CD14-positive monocyte (primary cell): ENCODE results near the gene KAZN. TPM values are rescaled to one million over a fixed set of nuclear protein-coding genes. Genes with fewer than 3 reads are reported as not detected.

ENCODE experiments used
- DNase-seq, 3 donors: peaks; one replicate each; pipeline ENCODE4 v3.0.0-alpha.2; 2011 to 2022
- H2AFZ ChIP-seq: 2 replicates; pipeline ENCODE4 v1.6.0; 2012; ENCODE audit warnings: mild to moderate bottlenecking, low read depth, low read length, inconsistent platforms; ENCODE audit not compliant: insufficient read depth, poor library complexity, severe bottlenecking
- H3K27ac ChIP-seq, 2 donors: 1 replicate in 1 of 2; 2 replicates in 1 of 2; pipeline ENCODE4 v1.5.1; 2012 to 2013; ENCODE audit warnings: low read length in 2 of 2, control low read depth in 1 of 2, inconsistent platforms in 1 of 2, low read depth in 1 of 2, mild to moderate bottlenecking in 1 of 2
- H3K27me3 ChIP-seq, 2 donors: one replicate each; pipeline versions ENCODE4 v1.6.0 to v1.6.1; 2011 to 2013; ENCODE audit warnings: low read length in 2 of 2; ENCODE audit not compliant: control insufficient read depth in 2 of 2, insufficient read depth in 2 of 2
- H3K36me3 ChIP-seq, 2 donors: replicated peaks in 1 of 2; 1 replicate in 1 of 2; 2 replicates in 1 of 2; pipeline versions ENCODE4 v1.5.1 to v1.6.1; 2012 to 2013; ENCODE audit warnings: low read length in 2 of 2, control low read depth in 1 of 2, inconsistent platforms in 1 of 2, mild to moderate bottlenecking in 1 of 2; ENCODE audit not compliant: insufficient read depth in 2 of 2, control insufficient read depth in 1 of 2
- H3K4me1 ChIP-seq, 2 donors: 1 replicate in 1 of 2; 2 replicates in 1 of 2; pipeline versions ENCODE4 v1.5.1 to v1.6.1; 2012 to 2013; ENCODE audit warnings: low read length in 2 of 2, control low read depth in 1 of 2, inconsistent platforms in 1 of 2, mild to moderate bottlenecking in 1 of 2, moderate library complexity in 1 of 2; ENCODE audit not compliant: insufficient read depth in 2 of 2, control insufficient read depth in 1 of 2
- H3K4me2 ChIP-seq: replicated peaks from 2 replicates; pipeline ENCODE3; 2012; ENCODE audit warnings: low read length, moderate library complexity, mild to moderate bottlenecking; ENCODE audit not compliant: poor library complexity, severe bottlenecking; ENCODE audit errors: extremely low read depth
- H3K4me3 ChIP-seq, 3 experiments: fragments of 200-600 bp in 1 of 3; sonication (generic) in 1 of 3; replicated peaks in 1 of 3; 1 replicate in 2 of 3; 2 replicates in 1 of 3; pipeline ENCODE4 v1.5.1; 2011 to 2013; ENCODE audit warnings: low read length in 3 of 3, mild to moderate bottlenecking in 3 of 3, control low read depth in 2 of 3, low read depth in 2 of 3, inconsistent platforms in 1 of 3, moderate library complexity in 1 of 3
- H3K79me2 ChIP-seq: 2 replicates; pipeline ENCODE4 v1.6.0; 2012; ENCODE audit warnings: mild to moderate bottlenecking, control low read depth, inconsistent platforms, low read length, moderate library complexity; ENCODE audit not compliant: insufficient read depth
- H3K9ac ChIP-seq: 2 replicates; pipeline ENCODE4 v1.6.0; 2017; ENCODE audit warnings: low read length, mild to moderate bottlenecking; ENCODE audit not compliant: insufficient read depth, poor library complexity, severe bottlenecking
- H3K9me3 ChIP-seq, 2 donors: replicated peaks in 1 of 2; 1 replicate in 1 of 2; 2 replicates in 1 of 2; pipeline versions ENCODE4 v1.5.1 to v1.6.1; 2012 to 2013; ENCODE audit warnings: low read length in 2 of 2, control low read depth in 1 of 2; ENCODE audit not compliant: control insufficient read depth in 1 of 2, insufficient read depth in 1 of 2
- H4K20me1 ChIP-seq: 2 replicates; pipeline ENCODE4 v1.6.0; 2012; ENCODE audit warnings: mild to moderate bottlenecking, low read length, control low read depth, moderate library complexity; ENCODE audit not compliant: insufficient read depth
- H3K27ac Mint-ChIP-seq, 7 donors: one replicate each; pipeline ENCODE4 v1.8.0; 2020; ENCODE audit warnings: mild to moderate bottlenecking in 7 of 7, mixed read lengths in 7 of 7, moderate library complexity in 6 of 7, inconsistent platforms in 2 of 7
- H3K27me3 Mint-ChIP-seq, 3 donors: one replicate each; pipeline ENCODE4 v1.8.0; 2021 to 2022; ENCODE audit warnings: low read depth in 3 of 3, mild to moderate bottlenecking in 3 of 3, mixed read lengths in 3 of 3, moderate library complexity in 3 of 3, inconsistent platforms in 1 of 3
- H3K36me3 Mint-ChIP-seq, 2 donors: one replicate each; pipeline ENCODE4 v1.8.0; 2020; ENCODE audit warnings: mixed read lengths in 2 of 2, inconsistent platforms in 1 of 2, mild to moderate bottlenecking in 1 of 2
- H3K4me1 Mint-ChIP-seq: one replicate; pipeline ENCODE4 v1.8.0; 2020; ENCODE audit warnings: mild to moderate bottlenecking, mixed read lengths
- H3K4me3 Mint-ChIP-seq, 2 donors: one replicate each; pipeline ENCODE4 v1.8.0; 2020; ENCODE audit warnings: mild to moderate bottlenecking in 2 of 2, mixed read lengths in 2 of 2, moderate library complexity in 1 of 2
- H3K9me3 Mint-ChIP-seq, 7 donors: one replicate each; pipeline ENCODE4 v1.8.0; 2020 to 2022; ENCODE audit warnings: mixed read lengths in 7 of 7, mild to moderate bottlenecking in 6 of 7, moderate library complexity in 6 of 7, inconsistent platforms in 2 of 7
- WGBS: methylation state at CpG from one replicate; pipeline ENCODE4 v1.1.5; 2013; ENCODE audit warnings: missing lambda C conversion rate; ENCODE audit not compliant: insufficient coverage; 5-methylcytosine and 5-hydroxymethylcytosine counted together
- intact Hi-C, 2 donors: fragments of 100-400 bp; cut with micrococcal nuclease; formaldehyde crosslinking; loops; one replicate each; pipeline versions ENCODE4 v1.15.0 to v1.15.1; 2023
- polyA plus RNA-seq, 3 donors: library from polyadenylated mRNA; depleted of rRNA in 1 of 3; unstranded in 2 of 3; stranded (reverse) in 1 of 3; fragments of 300-500 nt in 2 of 3; fragments of >200 nt in 1 of 3; fragmentation: Illumina TruSeq in 2 of 3; gene quantifications; 1 replicate in 2 of 3; 2 replicates in 1 of 3; pipeline ENCODE4 v1.2.3, GENCODE V29; 2012 to 2021
- TF ChIP-seq, protein P1 (sequence below): fragments of 200-600 bp; IDR thresholded peaks from one replicate; pipeline ENCODE4 v1.8.0; 2022; ENCODE audit warnings: antibody characterized with exemption, mild to moderate bottlenecking

The KAZN gene
- polyA plus RNA-seq, 3 donors, result not detected

DNA sequence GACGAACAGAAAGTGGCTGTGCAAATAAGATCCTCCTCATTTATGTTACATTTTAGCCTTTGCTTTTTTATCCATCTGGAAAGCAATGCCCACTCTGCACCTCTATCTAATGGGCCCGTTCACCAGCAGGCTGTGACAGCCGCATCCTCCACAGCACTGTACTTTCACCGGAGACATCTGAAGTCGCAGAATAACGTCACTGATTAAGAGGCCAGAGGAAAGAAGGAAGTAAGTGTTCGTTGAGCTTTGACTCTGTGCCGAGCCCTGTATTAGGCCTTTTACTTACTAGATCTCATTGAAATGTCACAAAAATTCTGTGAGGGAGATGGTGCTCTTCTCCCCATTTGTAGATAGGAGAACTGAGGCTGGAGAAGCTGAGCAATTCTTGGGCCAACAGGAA lies 62.3 kb downstream of the KAZN start:
- H3K9me3 ChIP-seq, result no peaks in the 10 kb centered on the region
- Mint-ChIP-seq H3K27me3 (peaks cover 0 to 2% (median 0%) of the 10 kb centered on the region in 3 donors), H3K9me3 (peaks cover 0 to 6% (median 0%) of the 10 kb centered on the region in 7 donors), H3K4me3 (peak overlapping the region; percentile 71 to 94), H3K4me1 (peaks cover 12% of the 10 kb centered on the region), H3K36me3 (no peaks in the 10 kb centered on the region), H3K27ac (peak overlapping the region in 2 of 7 donors; percentile 14 to 59)
- peak overlapping the region; percentile 62 for H2AFZ ChIP-seq
- TF ChIP-seq, protein P1, sequence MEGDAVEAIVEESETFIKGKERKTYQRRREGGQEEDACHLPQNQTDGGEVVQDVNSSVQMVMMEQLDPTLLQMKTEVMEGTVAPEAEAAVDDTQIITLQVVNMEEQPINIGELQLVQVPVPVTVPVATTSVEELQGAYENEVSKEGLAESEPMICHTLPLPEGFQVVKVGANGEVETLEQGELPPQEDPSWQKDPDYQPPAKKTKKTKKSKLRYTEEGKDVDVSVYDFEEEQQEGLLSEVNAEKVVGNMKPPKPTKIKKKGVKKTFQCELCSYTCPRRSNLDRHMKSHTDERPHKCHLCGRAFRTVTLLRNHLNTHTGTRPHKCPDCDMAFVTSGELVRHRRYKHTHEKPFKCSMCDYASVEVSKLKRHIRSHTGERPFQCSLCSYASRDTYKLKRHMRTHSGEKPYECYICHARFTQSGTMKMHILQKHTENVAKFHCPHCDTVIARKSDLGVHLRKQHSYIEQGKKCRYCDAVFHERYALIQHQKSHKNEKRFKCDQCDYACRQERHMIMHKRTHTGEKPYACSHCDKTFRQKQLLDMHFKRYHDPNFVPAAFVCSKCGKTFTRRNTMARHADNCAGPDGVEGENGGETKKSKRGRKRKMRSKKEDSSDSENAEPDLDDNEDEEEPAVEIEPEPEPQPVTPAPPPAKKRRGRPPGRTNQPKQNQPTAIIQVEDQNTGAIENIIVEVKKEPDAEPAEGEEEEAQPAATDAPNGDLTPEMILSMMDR, result no peak
- intact Hi-C loops, result no loop called here
- no peaks in the 10 kb centered on the region for H3K36me3 ChIP-seq
- no peaks in the 10 kb centered on the region for H3K79me2 ChIP-seq
- DNase-seq, result peak in 2 of 3 donors; percentile 2 to 6
- H4K20me1 ChIP-seq, result no peaks in the 10 kb centered on the region
- no peak overlapping the region for H3K27ac ChIP-seq
- peaks cover 0 to 3% of the 10 kb centered on the region in 2 donors for H3K4me1 ChIP-seq
- peak overlapping the region in 2 of 3 experiments; percentile 15 to 46 for H3K4me3 ChIP-seq
- H3K4me2 ChIP-seq, result peak overlapping the region; percentile 57
- 88% methylated on average over 1 of the region's 8 CpGs for WGBS
- H3K9ac ChIP-seq, result peak overlapping the region; percentile 18
- H3K27me3 ChIP-seq, result no peaks in the 10 kb centered on the region

DNA sequence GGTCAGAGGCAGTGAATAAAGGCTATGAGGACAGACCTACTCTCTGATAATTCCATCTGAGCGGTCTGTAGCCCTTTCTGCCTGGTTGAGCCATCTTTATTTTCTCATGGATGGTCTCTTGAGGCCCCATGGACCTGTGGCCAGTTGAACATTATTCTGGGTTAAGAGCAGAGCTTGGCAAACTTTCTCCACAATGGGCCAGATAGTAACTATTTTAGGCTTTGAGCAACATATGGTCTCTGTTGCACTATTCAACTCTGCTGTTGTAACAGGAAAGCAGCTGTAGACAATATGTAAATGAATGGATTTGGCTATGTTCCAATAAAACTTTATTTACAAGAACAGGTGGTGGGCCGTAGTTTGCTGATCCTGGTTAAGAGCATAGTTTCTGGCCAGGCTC lies 62.7 kb downstream of the KAZN start:
- no peaks in the 10 kb centered on the region for H3K27me3 ChIP-seq
- TF ChIP-seq, protein P1, result no peak
- H3K9ac ChIP-seq, result no peak overlapping the region
- H3K79me2 ChIP-seq, result no peaks in the 10 kb centered on the region
- WGBS, result 100% methylated on average over 1 of the region's 2 CpGs
- peak overlapping the region; percentile 57 for H3K4me2 ChIP-seq
- peak overlapping the region in 1 of 7 donors; percentile 59 for H3K27ac Mint-ChIP-seq
- H4K20me1 ChIP-seq, result no peaks in the 10 kb centered on the region
- no peaks in the 10 kb centered on the region for H3K36me3 ChIP-seq
- peak overlapping the region in 1 of 3 experiments; percentile 46 for H3K4me3 ChIP-seq
- H2AFZ ChIP-seq, result peak overlapping the region; percentile 62
- peaks cover 12% of the 10 kb centered on the region for H3K4me1 Mint-ChIP-seq
- H3K9me3 Mint-ChIP-seq, result peaks cover 0 to 6% (median 0%) of the 10 kb centered on the region in 7 donors
- H3K36me3 Mint-ChIP-seq, result no peaks in the 10 kb centered on the region
- no peak for DNase-seq
- H3K27me3 Mint-ChIP-seq, result peaks cover 0 to 2% (median 0%) of the 10 kb centered on the region in 3 donors
- H3K9me3 ChIP-seq, result no peaks in the 10 kb centered on the region
- H3K27ac ChIP-seq, result no peak overlapping the region
- intact Hi-C loops, result no loop called here
- peak overlapping the region in 1 of 2 donors; percentile 94 for H3K4me3 Mint-ChIP-seq
- peaks cover 0 to 3% of the 10 kb centered on the region in 2 donors for H3K4me1 ChIP-seq
